Measurements from ENCODE around the gene EYA4.

EYA4 gene

GRCh38 chr6:133407320-133408100, 166.4 kb downstream of the EYA4 start:
- no peak for DNase-seq (ENCODE audit: low read depth)

- no peak for DNase-seq (ENCODE audit: low read depth)
Measured at GRCh38 chr6:133408132-133408531, 167.0 kb downstream of the EYA4 start.

GRCh38 chr6:133408543-133408942, 167.4 kb downstream of the EYA4 start:
- DNase-seq (ENCODE audit: low read depth): no peak

- DNase-seq (ENCODE audit: low read depth): no peak
Measured at GRCh38 chr6:133410638-133411435, 169.7 kb downstream of the EYA4 start.

GRCh38 chr6:133411757-133412156, 170.6 kb downstream of the EYA4 start:
- DNase-seq (ENCODE audit: low read depth): no peak

- DNase-seq (ENCODE audit: low read depth): no peak
Measured at GRCh38 chr6:133415262-133415661, 174.1 kb downstream of the EYA4 start.

- no peak for DNase-seq (ENCODE audit: low read depth)
Measured at GRCh38 chr6:133418108-133418507, 177.0 kb downstream of the EYA4 start.

GRCh38 chr6:133423242-133423641, 182.1 kb downstream of the EYA4 start:
- DNase-seq (ENCODE audit: low read depth): no peak

GRCh38 chr6:133424359-133424758, 183.2 kb downstream of the EYA4 start:
- no peak for DNase-seq (ENCODE audit: low read depth)

GRCh38 chr6:133426038-133426437, 184.9 kb downstream of the EYA4 start:
- no peak for DNase-seq (ENCODE audit: low read depth)

GRCh38 chr6:133428295-133428694, 187.1 kb downstream of the EYA4 start:
- DNase-seq (ENCODE audit: low read depth): no peak

GRCh38 chr6:133430530-133430929, 189.4 kb downstream of the EYA4 start:
- DNase-seq (ENCODE audit: low read depth): no peak

GRCh38 chr6:133431031-133431430, 189.9 kb downstream of the EYA4 start:
- no peak for DNase-seq (ENCODE audit: low read depth)

- DNase-seq (ENCODE audit: low read depth): no peak
Measured at GRCh38 chr6:133432021-133432989, 191.1 kb downstream of the EYA4 start.

GRCh38 chr6:133435065-133435728, 194.0 kb downstream of the EYA4 start:
- DNase-seq (ENCODE audit: low read depth): no peak

- DNase-seq (ENCODE audit: low read depth): no peak
Measured at GRCh38 chr6:133436652-133437051, 195.5 kb downstream of the EYA4 start.

- no peak for DNase-seq (ENCODE audit: low read depth)
Measured at GRCh38 chr6:133441491-133441890, 200.3 kb downstream of the EYA4 start.

GRCh38 chr6:133446789-133447188, 205.6 kb downstream of the EYA4 start:
- no peak for DNase-seq (ENCODE audit: low read depth)

GRCh38 chr6:133447924-133448323, 206.8 kb downstream of the EYA4 start:
- DNase-seq (ENCODE audit: low read depth): peak; percentile 6

GRCh38 chr6:133456439-133456838, 215.3 kb downstream of the EYA4 start:
- no peak for DNase-seq (ENCODE audit: low read depth)

GRCh38 chr6:133456944-133457343, 215.8 kb downstream of the EYA4 start:
- no peak for DNase-seq (ENCODE audit: low read depth)

GRCh38 chr6:133460101-133460500, 218.9 kb downstream of the EYA4 start:
- no peak for DNase-seq (ENCODE audit: low read depth)
